Measurements from ENCODE around the gene SUSD5.
"Not testable (repeated sequence)": the region's sequence is repeated elsewhere in the genome, so short reads cannot be mapped to it uniquely, and the experiment has no call there.

SUSD5 gene

GRCh38 chr3:33146791-33147445, 71.7 kb downstream of the SUSD5 start:
- DNase-seq, result peak; percentile 66

GRCh38 chr3:33145901-33146580, 72.6 kb downstream of the SUSD5 start:
- DNase-seq, result no peak

- DNase-seq, result no peak
Observed at GRCh38 chr3:33145221-33145900, 73.2 kb downstream of the SUSD5 start.

DNA sequence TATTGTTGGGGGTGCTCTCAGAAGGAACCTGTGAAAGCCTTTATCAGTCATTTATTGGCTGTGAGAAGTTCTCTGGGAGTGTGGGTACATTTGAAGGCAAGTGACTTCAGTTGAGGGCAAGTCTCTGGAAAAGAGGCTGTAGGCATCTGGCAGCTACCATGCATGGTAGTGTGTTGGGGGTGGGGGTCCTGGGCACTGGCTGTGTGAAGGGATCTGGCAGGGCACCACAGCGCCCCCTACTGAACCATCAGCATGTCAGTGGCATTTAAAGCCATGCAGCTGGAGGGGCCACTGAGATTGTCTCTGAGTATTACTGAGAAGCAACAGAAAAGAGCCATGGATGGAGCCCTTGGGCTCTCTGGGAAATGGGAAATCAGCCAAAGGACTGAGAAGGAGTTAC, 74.2 kb downstream of the SUSD5 start:
- DNase-seq, result no peak

DNA sequence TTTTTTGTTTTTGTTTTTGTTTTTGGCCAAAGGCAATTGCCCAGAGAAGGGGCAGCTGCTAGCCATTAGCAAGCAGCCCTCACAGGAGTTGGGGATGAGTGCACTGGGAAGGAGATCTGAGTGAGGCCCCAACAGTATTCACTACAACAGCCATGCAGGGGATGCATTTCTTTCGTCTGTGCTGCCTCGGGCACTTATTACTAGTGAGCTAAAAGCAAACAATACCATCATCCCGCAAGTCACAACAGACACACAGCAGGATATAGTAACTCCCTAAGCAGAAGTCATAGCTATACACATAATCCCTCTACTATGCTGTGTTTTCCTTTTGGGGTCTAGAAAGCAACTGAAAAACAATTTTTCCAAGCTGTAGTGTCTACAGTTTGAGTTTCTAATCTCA, 77.6 kb downstream of the SUSD5 start:
- no peak for DNase-seq

GRCh38 chr3:33139996-33140395, 78.6 kb downstream of the SUSD5 start:
- no peak for DNase-seq

DNA sequence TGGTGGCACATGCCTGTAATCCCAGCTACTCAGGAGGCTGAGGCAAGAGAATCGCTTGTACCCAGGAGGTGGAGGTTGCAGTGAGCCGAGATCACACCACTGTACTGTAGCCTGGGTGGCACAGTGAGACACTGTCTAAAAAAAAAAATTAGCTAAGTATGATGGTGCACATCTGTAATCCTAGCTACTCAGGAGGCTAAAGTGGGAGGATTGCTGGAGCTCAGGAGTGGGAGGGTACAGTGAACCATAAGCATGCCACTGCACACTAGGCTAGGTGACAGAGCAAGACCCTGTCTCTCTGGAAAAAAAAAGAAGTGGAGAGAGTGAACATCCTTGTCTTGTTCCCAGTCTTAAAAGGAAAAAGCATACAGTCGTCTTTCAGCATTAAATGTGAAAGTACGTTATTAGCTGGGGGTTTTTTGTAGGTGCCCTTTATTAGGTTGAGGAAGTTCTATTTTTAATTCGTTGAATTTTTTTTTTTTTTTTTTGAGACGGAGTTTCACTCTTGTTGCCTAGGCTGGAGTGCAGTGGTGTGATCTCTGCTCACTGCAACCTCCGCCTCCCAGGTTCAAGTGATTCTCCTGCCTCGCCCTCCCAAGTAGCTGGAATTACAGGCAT, 79.5 kb downstream of the SUSD5 start:
- not testable (repeated sequence) for DNase-seq

DNA sequence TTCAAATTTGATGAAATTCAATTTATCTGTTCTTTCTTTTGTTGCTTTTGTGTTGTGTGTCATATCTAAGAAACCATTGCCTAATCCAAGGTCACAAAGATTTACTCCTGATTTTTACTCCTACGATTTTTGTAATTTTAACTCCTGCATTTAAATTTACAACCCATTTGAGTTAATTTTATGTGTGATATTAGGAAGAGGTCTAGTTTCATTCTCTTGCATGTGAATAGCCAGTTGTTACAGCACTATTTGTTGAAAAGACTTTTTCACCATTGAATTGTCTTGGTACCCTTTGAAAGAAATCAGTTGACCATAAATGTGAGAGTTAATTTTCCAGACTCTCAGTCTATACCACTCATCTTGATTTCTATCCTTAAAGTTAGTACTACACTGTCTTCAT, 80.9 kb downstream of the SUSD5 start:
- DNase-seq, result no peak

GRCh38 chr3:33134026-33134625, 84.5 kb downstream of the SUSD5 start:
- no peak for DNase-seq

DNA sequence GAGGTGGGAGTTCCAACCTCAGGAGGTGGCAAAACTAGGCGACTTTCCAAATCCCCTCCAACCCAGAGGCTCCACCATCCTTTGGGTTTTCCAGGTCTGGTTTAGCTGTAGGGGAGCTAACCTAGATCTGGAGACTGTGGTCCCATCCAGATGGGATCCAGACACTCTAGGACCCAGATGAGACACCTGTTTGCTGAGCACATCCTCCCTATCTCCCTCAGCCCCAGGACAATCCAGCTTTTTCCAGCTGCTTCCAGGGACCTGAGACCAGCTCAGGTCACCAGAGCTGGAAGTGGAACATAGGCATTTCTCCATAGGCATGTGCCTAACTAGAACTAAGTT, 86.6 kb downstream of the SUSD5 start:
- no peak for DNase-seq

GRCh38 chr3:33131331-33132018, 87.1 kb downstream of the SUSD5 start:
- no peak for DNase-seq

- DNase-seq, result no peak
Observed at GRCh38 chr3:33130144-33130543, 88.5 kb downstream of the SUSD5 start.

GRCh38 chr3:33128706-33129105, 89.9 kb downstream of the SUSD5 start:
- DNase-seq, result no peak

DNA sequence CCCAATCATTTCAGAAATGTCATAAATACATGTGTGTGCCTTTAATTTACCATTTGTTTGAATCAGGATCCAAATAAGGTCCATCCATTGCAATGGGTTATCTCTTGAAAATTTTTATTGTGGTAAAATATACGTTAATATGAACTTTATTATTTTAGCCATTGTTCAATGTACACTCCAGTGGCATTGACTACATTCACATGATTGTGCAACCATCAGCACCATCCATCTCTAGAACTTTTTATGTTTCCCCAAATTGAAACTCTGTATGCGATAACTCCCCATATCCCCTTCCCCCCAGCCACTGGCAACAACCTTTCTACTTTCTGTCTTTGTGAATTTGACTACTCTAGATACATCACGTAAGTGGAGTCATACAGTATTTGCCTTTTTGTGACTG, 92.8 kb downstream of the SUSD5 start:
- no peak for DNase-seq

DNA sequence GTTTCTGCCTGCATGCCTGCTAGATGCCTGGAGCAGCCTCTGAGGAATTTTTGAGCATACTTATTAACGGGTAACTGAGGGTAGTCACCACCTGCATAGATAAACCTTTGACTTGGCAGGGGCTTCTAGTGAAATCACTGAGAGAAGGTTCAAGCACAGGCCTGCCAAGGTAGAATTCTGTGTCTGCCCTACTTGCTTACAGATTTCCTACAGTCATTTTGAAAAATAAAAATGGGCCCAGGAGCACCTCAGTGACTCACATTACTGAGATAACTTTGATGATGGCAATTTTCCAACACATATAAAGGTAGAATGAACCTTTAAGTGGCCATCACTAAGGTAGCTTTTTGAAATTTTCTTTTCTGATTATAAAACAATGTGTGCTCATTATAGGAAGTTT, 94.0 kb downstream of the SUSD5 start:
- DNase-seq, result no peak

- DNase-seq, result no peak
Observed at GRCh38 chr3:33122991-33123390, 95.6 kb downstream of the SUSD5 start.

- no peak for DNase-seq
Observed at GRCh38 chr3:33119891-33120290, 98.7 kb downstream of the SUSD5 start.

DNA sequence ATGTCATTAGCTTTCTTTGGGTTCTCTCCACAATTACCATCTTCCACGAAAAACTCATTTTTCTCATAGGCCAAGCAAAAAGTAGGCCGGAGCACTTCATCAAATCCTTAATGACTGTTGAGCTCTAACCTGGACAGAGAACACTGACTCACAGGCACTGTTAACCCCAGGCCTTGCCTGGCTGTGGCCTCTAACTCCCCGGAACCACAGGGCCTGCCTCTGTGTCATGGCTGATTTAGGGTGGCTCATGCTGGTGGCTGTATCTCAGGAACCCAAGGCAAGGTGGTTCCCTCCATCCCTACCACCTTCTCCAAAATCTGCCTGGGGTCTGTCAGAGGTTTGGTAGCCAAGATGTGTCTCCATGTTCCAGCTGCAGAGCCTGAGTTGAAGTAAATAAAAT, 101.1 kb downstream of the SUSD5 start:
- DNase-seq, result no peak

GRCh38 chr3:33115024-33115768, 103.4 kb downstream of the SUSD5 start:
- no peak for DNase-seq

GRCh38 chr3:33114622-33115023, 104.0 kb downstream of the SUSD5 start:
- no peak for DNase-seq

- DNase-seq, result peak; percentile 97
Observed at GRCh38 chr3:33113772-33114621, 104.6 kb downstream of the SUSD5 start, which contains the start of gene CRTAP. Gene CRTAP, plus strand, starts transcription at chr3:33114014. Its CDS starts 64 bp downstream, at chr3:33114078.

Data from left hindlimb (tissue), 1 donor.